Smooth muscle cell (in vitro differentiated cells): ENCODE measurements around the gene ANXA9. TPM values are rescaled to one million over a fixed set of nuclear protein-coding genes. Genes with fewer than 3 reads are reported as not detected.

Source experiments
- DNase-seq: peaks from one replicate; lab custom pipeline; 2025; ENCODE audit not compliant: unreplicated experiment; lab: John Stamatoyannopoulos, UW
- H2AFZ ChIP-seq: fragments of 200-600 bp; sonication (generic); 2 replicates; pipeline ENCODE4 v1.6.0; 2016; ENCODE audit warnings: antibody characterized with exemption, low read depth, mild to moderate bottlenecking
- H3F3A ChIP-seq: fragments of 200-600 bp; sonication (generic); 2 replicates; pipeline ENCODE4 v1.6.0; 2017; ENCODE audit warnings: antibody characterized with exemption, low read depth
- H3K27ac ChIP-seq: fragments of 200-600 bp; sonication (generic); 2 replicates; pipeline ENCODE4 v1.5.1; 2016; ENCODE audit warnings: low read depth, mild to moderate bottlenecking
- H3K27me3 ChIP-seq: fragments of 200-600 bp; sonication (generic); 2 replicates; pipeline ENCODE4 v1.6.1; 2016; ENCODE audit warnings: low read depth, mild to moderate bottlenecking
- H3K36me3 ChIP-seq: fragments of 200-600 bp; sonication (generic); 2 replicates; pipeline ENCODE4 v1.5.1; 2016; ENCODE audit warnings: low read depth
- H3K4me1 ChIP-seq: fragments of 200-600 bp; sonication (generic); 2 replicates; pipeline ENCODE4 v1.5.1; 2016; ENCODE audit warnings: low read depth
- H3K4me2 ChIP-seq: fragments of 200-600 bp; sonication (generic); 2 replicates; pipeline ENCODE4 v1.6.0; 2016; ENCODE audit warnings: mild to moderate bottlenecking
- H3K4me3 ChIP-seq: fragments of 200-600 bp; sonication (generic); 2 replicates; pipeline ENCODE4 v1.5.1; 2016; ENCODE audit warnings: mild to moderate bottlenecking
- H3K79me2 ChIP-seq: fragments of 200-600 bp; sonication (generic); 2 replicates; pipeline ENCODE4 v1.6.0; 2016; ENCODE audit warnings: low read depth, mild to moderate bottlenecking
- H3K9ac ChIP-seq: fragments of 200-600 bp; sonication (generic); 2 replicates; pipeline ENCODE4 v1.6.0; 2016; ENCODE audit warnings: low read depth
- H3K9me3 ChIP-seq: fragments of 200-600 bp; sonication (generic); replicated peaks from 2 replicates; pipeline ENCODE4 v1.5.1; 2016; ENCODE audit warnings: low read depth
- H4K20me1 ChIP-seq: fragments of 200-600 bp; sonication (generic); 2 replicates; pipeline ENCODE4 v1.6.0; 2016; ENCODE audit warnings: low read depth
- CTCF ChIP-seq: fragments of 200-600 bp; sonication (generic); IDR thresholded peaks from 2 replicates; pipeline ENCODE4 v1.5.1; 2017; ENCODE audit warnings: borderline replicate concordance, mild to moderate bottlenecking, antibody characterized with exemption; ENCODE audit not compliant: insufficient read depth, poor library complexity, severe bottlenecking
- WGBS: methylation state at CpG from one replicate; pipeline ENCODE4 v1.1.7; 2016; ENCODE audit warnings: low lambda C conversion rate; 5-methylcytosine and 5-hydroxymethylcytosine counted together
- polyA plus RNA-seq: library from polyadenylated mRNA; unstranded; fragments of >200 nt; fragmentation: Nextera tagmentation; extraction: Ambion mirVana; gene quantifications from 2 replicates; pipeline ENCODE4 v1.2.1, GENCODE V29; 2016
- total RNA-seq: library from RNA; depleted of rRNA; stranded (reverse); fragments of >200 nt; gene quantifications from 2 replicates; pipeline ENCODE4 v1.2.3, GENCODE V29; 2014

The ANXA9 gene
- total and polyA plus RNA-seq, 2 experiments from 2014 or later = 0.31 to 2.6 TPM

GRCh38 chr1:150976401-150976821 lies 5.7 kb upstream of the ANXA9 start:
- H3K36me3 ChIP-seq = no peaks in the 10 kb centered on the region
- peaks cover 23% of the 10 kb centered on the region for H4K20me1 ChIP-seq
- peak overlapping the region; percentile 100 for H3K4me2 ChIP-seq
- peaks cover 31% of the 10 kb centered on the region for H3F3A ChIP-seq
- no peaks in the 10 kb centered on the region for H3K9me3 ChIP-seq
- 76% methylated on average over 9 of the region's 9 CpGs for WGBS
- DNase-seq = no peak
- H3K4me3 ChIP-seq = no peak overlapping the region
- H3K27ac ChIP-seq = peak overlapping the region; percentile 43
- H3K9ac ChIP-seq = no peak overlapping the region
- no peak overlapping the region for H2AFZ ChIP-seq
- H3K79me2 ChIP-seq = peaks cover 27% of the 10 kb centered on the region
- TF ChIP-seq CTCF = no peak
- no peaks in the 10 kb centered on the region for H3K27me3 ChIP-seq
- peaks cover 50% of the 10 kb centered on the region for H3K4me1 ChIP-seq

GRCh38 chr1:150976879-150977694 lies 5.0 kb upstream of the ANXA9 start:
- H3K79me2 ChIP-seq = peaks cover 20% of the 10 kb centered on the region
- peak overlapping the region; percentile 61 for H3K27ac ChIP-seq
- peaks cover 24% of the 10 kb centered on the region for H3F3A ChIP-seq
- DNase-seq = peak; percentile 46
- H3K36me3 ChIP-seq = no peaks in the 10 kb centered on the region
- H3K9ac ChIP-seq = no peak overlapping the region
- 18% methylated on average over 11 of the region's 11 CpGs for WGBS
- H2AFZ ChIP-seq = no peak overlapping the region
- H3K4me2 ChIP-seq = peak overlapping the region; percentile 68
- no peak for TF ChIP-seq CTCF
- H3K4me1 ChIP-seq = peaks cover 49% of the 10 kb centered on the region
- no peak overlapping the region for H3K4me3 ChIP-seq
- H3K27me3 ChIP-seq = no peaks in the 10 kb centered on the region
- H3K9me3 ChIP-seq = no peaks in the 10 kb centered on the region
- peaks cover 16% of the 10 kb centered on the region for H4K20me1 ChIP-seq

GRCh38 chr1:150979092-150980056 lies 2.7 kb upstream of the ANXA9 start:
- Histone ChIP-seq H3F3A (peaks cover 21% of the 10 kb centered on the region), H3K27me3 (no peaks in the 10 kb centered on the region), H3K9me3 (no peaks in the 10 kb centered on the region), H3K9ac (no peak overlapping the region), H3K4me1 (peaks cover 31% of the 10 kb centered on the region), H3K36me3 (no peaks in the 10 kb centered on the region), H3K27ac (no peak overlapping the region), H3K79me2 (no peaks in the 10 kb centered on the region), H3K4me2 (peak overlapping the region; percentile 76), H3K4me3 (no peak overlapping the region), H4K20me1 (no peaks in the 10 kb centered on the region), H2AFZ (peak overlapping the region; percentile 81)
- peak; percentile 100 for TF ChIP-seq CTCF
- DNase-seq = peak; percentile 58
- 47% methylated on average over 23 of the region's 23 CpGs for WGBS
